Suprapubic skin (tissue), 4 donors: Measurements from ENCODE around the gene LBHD1. TPM values are rescaled to one million over a fixed set of nuclear protein-coding genes. Genes with fewer than 3 reads are reported as not detected.

Source experiments
- total RNA-seq, 4 donors: library from RNA; depleted of rRNA; stranded (reverse); fragments of >200 nt; gene quantifications; one replicate each; pipeline ENCODE4 v1.1.0, GENCODE V29; 2016

The LBHD1 gene
- total RNA-seq, 4 donors from 2014 or later = 1.7 to 8.7 (median 3.3) TPM

Other genes with a start within 250 kb of the LBHD1 start
- gene AHNAK, start 125.5 kb downstream of the LBHD1 start, total RNA-seq = 1,000 to 10,000 TPM; 1,174 to 1,475 (median 1,322) TPM
- 1,000 to 10,000 TPM; 1,221 to 2,946 (median 2,495) TPM for gene EEF1G, start 98.4 kb downstream of the LBHD1 start, total RNA-seq
- 10 to 100 TPM in 3 of 4 donors, 1 to 10 TPM in 1; 8.0 to 16.3 (median 12.5) TPM for gene TUT1, start 80.7 kb downstream of the LBHD1 start, total RNA-seq
- gene MTA2, start 70.4 kb downstream of the LBHD1 start, total RNA-seq = 100 to 1,000 TPM; 107 to 125 (median 110) TPM
- gene EML3, start 59.5 kb downstream of the LBHD1 start, total RNA-seq = 10 to 100 TPM; 43.1 to 74.8 (median 55.8) TPM
- gene ROM1, start 59.0 kb downstream of the LBHD1 start, total RNA-seq = 1 to 10 TPM in 3 of 4 donors, under 1 TPM in 1; 0.80 to 4.9 (median 2.3) TPM
- gene B3GAT3, start 50.3 kb downstream of the LBHD1 start, total RNA-seq = 10 to 100 TPM; 29.9 to 54.1 (median 40.6) TPM
- 100 to 1,000 TPM in 2 of 4 donors, 10 to 100 TPM in 2; 76.0 to 118 (median 102) TPM for gene GANAB, start 25.7 kb downstream of the LBHD1 start, total RNA-seq
- 10 to 100 TPM; 17.7 to 35.1 (median 31.4) TPM for gene INTS5, start 19.0 kb downstream of the LBHD1 start, total RNA-seq
- gene C11orf98, start 7.1 kb downstream of the LBHD1 start, total RNA-seq = 10 to 100 TPM; 12.8 to 29.3 (median 25.7) TPM
- 1 to 10 TPM; 2.8 to 6.0 (median 4.2) TPM for gene CSKMT, start 7.0 kb downstream of the LBHD1 start, total RNA-seq
- 10 to 100 TPM in 2 of 4 donors, 1 to 10 TPM in 2; 9.1 to 12.4 (median 9.8) TPM for gene UQCC3, start 594 bp downstream of the LBHD1 start, total RNA-seq
- gene UBXN1, start 6.8 kb upstream of the LBHD1 start, total RNA-seq = 100 to 1,000 TPM; 125 to 194 (median 143) TPM
- 1 to 10 TPM; 3.3 to 7.6 (median 5.9) TPM for gene LRRN4CL, start 17.3 kb upstream of the LBHD1 start, total RNA-seq
- 10 to 100 TPM; 28.9 to 76.3 (median 59.3) TPM for gene BSCL2, start 35.2 kb upstream of the LBHD1 start, total RNA-seq
- under 1 TPM in 1 of 4 donors, not detected in 3; 0.68 TPM for gene GNG3, start 35.4 kb upstream of the LBHD1 start, total RNA-seq
- 10 to 100 TPM; 21.1 to 51.5 (median 33.6) TPM for gene HNRNPUL2, start 55.2 kb upstream of the LBHD1 start, total RNA-seq
- 10 to 100 TPM; 16.3 to 42.3 (median 31.7) TPM for gene TTC9C, start 56.2 kb upstream of the LBHD1 start, total RNA-seq
- 10 to 100 TPM; 10.9 to 32.2 (median 14.3) TPM for gene ZBTB3, start 81.9 kb upstream of the LBHD1 start, total RNA-seq
- 100 to 1,000 TPM in 1 of 4 donors, 10 to 100 TPM in 3; 46.9 to 117 (median 52.1) TPM for gene POLR2G, start 89.3 kb upstream of the LBHD1 start, total RNA-seq
- gene TAF6L, start 99.1 kb upstream of the LBHD1 start, total RNA-seq = 10 to 100 TPM; 10.2 to 48.7 (median 21.9) TPM
- 10 to 100 TPM; 37.6 to 72.6 (median 59.8) TPM for gene TMEM179B, start 115.1 kb upstream of the LBHD1 start, total RNA-seq
- 10 to 100 TPM; 15.9 to 30.2 (median 23.4) TPM for gene TMEM223, start 119.7 kb upstream of the LBHD1 start, total RNA-seq
- gene NXF1, start 133.2 kb upstream of the LBHD1 start, total RNA-seq = 100 to 1,000 TPM in 3 of 4 donors, 10 to 100 TPM in 1; 88.1 to 156 (median 115) TPM
- gene STX5, start 159.8 kb upstream of the LBHD1 start, total RNA-seq = 10 to 100 TPM; 26.8 to 47.8 (median 43.2) TPM
- gene TEX54, start 160.6 kb upstream of the LBHD1 start, total RNA-seq = not detected
- 10 to 100 TPM; 63.3 to 79.8 (median 70.3) TPM for gene WDR74, start 167.3 kb upstream of the LBHD1 start, total RNA-seq
- gene SLC3A2, start 208.6 kb upstream of the LBHD1 start, total RNA-seq = 100 to 1,000 TPM; 170 to 234 (median 198) TPM
- gene CHRM1, start 249.1 kb upstream of the LBHD1 start, total RNA-seq = 1 to 10 TPM; 2.5 to 5.4 (median 4.5) TPM